Esophagus squamous epithelium (tissue), 4 donors: ENCODE results near the gene VMP1.
"Not testable (repeated sequence)": the region's sequence is repeated elsewhere in the genome, so short reads cannot be mapped to it uniquely, and the experiment has no call there.

Experiments used
- POLR2A ChIP-seq, 4 donors: fragments of 450-650 bp; IDR thresholded peaks; one replicate each; pipeline ENCODE4 v1.6.1; 2017; ENCODE audit warnings: antibody characterized with exemption in 4 of 4, mild to moderate bottlenecking in 4 of 4, moderate library complexity in 3 of 4
- TF ChIP-seq, protein P1 (sequence below), 6 experiments: fragments of 450-650 bp in 4 of 6; fragments of 200-600 bp in 2 of 6; sonication (generic) in 2 of 6; IDR thresholded peaks; one replicate each; pipeline ENCODE4 v1.5.1; 2016 to 2019; ENCODE audit warnings: antibody characterized with exemption in 6 of 6, mild to moderate bottlenecking in 4 of 6, moderate library complexity in 4 of 6

DNA sequence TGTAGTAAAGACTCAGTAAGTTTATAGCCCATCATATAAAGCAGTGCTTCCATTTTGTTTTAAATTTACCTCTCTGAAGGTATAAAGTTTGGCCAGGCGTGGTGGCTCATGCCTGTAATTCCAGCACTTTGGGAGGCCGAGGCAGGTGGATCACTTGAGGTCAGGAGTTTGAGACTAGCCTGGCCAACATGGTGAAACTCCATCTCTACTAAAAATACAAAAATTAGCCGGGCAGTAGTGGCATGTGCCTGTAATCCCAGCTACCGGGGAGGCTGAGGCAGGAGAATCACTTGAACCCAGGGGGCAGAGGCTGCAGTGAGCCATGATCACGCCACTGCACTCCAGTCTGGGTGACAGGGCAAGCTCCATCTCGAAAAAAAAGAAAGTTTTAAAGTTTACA, 83.0 kb downstream of the VMP1 start:
- TF ChIP-seq, protein P1, sequence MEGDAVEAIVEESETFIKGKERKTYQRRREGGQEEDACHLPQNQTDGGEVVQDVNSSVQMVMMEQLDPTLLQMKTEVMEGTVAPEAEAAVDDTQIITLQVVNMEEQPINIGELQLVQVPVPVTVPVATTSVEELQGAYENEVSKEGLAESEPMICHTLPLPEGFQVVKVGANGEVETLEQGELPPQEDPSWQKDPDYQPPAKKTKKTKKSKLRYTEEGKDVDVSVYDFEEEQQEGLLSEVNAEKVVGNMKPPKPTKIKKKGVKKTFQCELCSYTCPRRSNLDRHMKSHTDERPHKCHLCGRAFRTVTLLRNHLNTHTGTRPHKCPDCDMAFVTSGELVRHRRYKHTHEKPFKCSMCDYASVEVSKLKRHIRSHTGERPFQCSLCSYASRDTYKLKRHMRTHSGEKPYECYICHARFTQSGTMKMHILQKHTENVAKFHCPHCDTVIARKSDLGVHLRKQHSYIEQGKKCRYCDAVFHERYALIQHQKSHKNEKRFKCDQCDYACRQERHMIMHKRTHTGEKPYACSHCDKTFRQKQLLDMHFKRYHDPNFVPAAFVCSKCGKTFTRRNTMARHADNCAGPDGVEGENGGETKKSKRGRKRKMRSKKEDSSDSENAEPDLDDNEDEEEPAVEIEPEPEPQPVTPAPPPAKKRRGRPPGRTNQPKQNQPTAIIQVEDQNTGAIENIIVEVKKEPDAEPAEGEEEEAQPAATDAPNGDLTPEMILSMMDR (IDR thresholded peaks at IDR 0.05): not testable (repeated sequence)
- not testable (repeated sequence) for TF ChIP-seq POLR2A (IDR thresholded peaks at IDR 0.05)
